K562 (cell line): ENCODE measurements around the gene INPPL1. TPM values are rescaled to one million over a fixed set of nuclear protein-coding genes. Genes with fewer than 3 reads are reported as not detected.

Source experiments
- ATAC-seq: fragments of 200-7000 bp; cut with Tn5 transposase; 3 replicates; pipeline ENCODE4 v1.9.1; 2020; ENCODE audit warnings: moderate library complexity
- BruUV-seq: library from RNA; stranded (reverse); fragments of 400-500 nt; replicated peaks from 2 replicates; lab custom pipeline; 2021; lab: Mats Ljungman, UMichigan
- CTCF ChIA-PET: fragments of 300-600 bp; formaldehyde crosslinking; extraction: SDS; loops from one replicate; lab custom pipeline; 2021; ENCODE audit warnings: low intra/inter-chr PET ratio; lab: Yijun Ruan, JAX
- POLR2A ChIA-PET: fragments of 300-600, 350-650 bp; sonication (Branson Sonifier 250); formaldehyde crosslinking; extraction: SDS; loops from one replicate; lab custom pipeline; 2021; ENCODE audit warnings: antibody characterized with exemption, inconsistent platforms; lab: Yijun Ruan, JAX
- DNase-seq, 4 experiments: peaks; one replicate each; pipeline versions ENCODE4 v3.0.0 to v3.0.0-alpha.2; 2011 to 2018; ENCODE audit warnings: low spot score in 3 of 4, mixed read lengths in 3 of 4; ENCODE audit errors: extremely low read depth in 1 of 4
- FAIRE-seq: peaks from 2 replicates; lab custom pipeline; 2011; peaks lifted over from hg19 to GRCh38; lab: Jason Lieb, UNC
- H2AFZ ChIP-seq: 2 replicates; pipeline ENCODE4 v1.6.0; 2011; ENCODE audit warnings: low read depth, low read length, control low read depth, inconsistent platforms
- H3K27ac ChIP-seq: fragments of 200-600 bp; 3 replicates; pipeline ENCODE4 v1.8.0; 2011; ENCODE audit warnings: low read depth, mild to moderate bottlenecking, control low read depth, inconsistent platforms, low read length, moderate library complexity, mixed read lengths; ENCODE audit errors: extremely low read depth
- H3K27me3 ChIP-seq, 2 experiments: fragments of 300-600 bp in 1 of 2; 2 replicates in 1 of 2; 3 replicates in 1 of 2; pipeline versions ENCODE4 v1.6.0 to v1.8.0; 2011; ENCODE audit warnings: inconsistent platforms in 2 of 2, low read length in 2 of 2, mild to moderate bottlenecking in 1 of 2, mixed read lengths in 1 of 2, moderate library complexity in 1 of 2; ENCODE audit not compliant: control insufficient read depth in 2 of 2, insufficient read depth in 2 of 2
- H3K36me3 ChIP-seq: fragments of 300-600 bp; 3 replicates; pipeline ENCODE4 v1.8.0; 2011; ENCODE audit warnings: mild to moderate bottlenecking, low read length, inconsistent platforms; ENCODE audit not compliant: control insufficient read depth, insufficient read depth
- H3K4me1 ChIP-seq, 2 experiments: fragments of 200-600 bp in 1 of 2; replicated peaks in 1 of 2; 2 replicates in 1 of 2; 3 replicates in 1 of 2; pipeline versions ENCODE4 v1.5.1 to v1.8.0; 2011; ENCODE audit warnings: inconsistent platforms in 2 of 2, low read length in 2 of 2, mild to moderate bottlenecking in 1 of 2, mixed read lengths in 1 of 2, moderate library complexity in 1 of 2; ENCODE audit not compliant: control insufficient read depth in 2 of 2, insufficient read depth in 2 of 2
- H3K4me2 ChIP-seq: 2 replicates; pipeline ENCODE4 v1.6.1; 2011; ENCODE audit warnings: low read length, control low read depth, inconsistent platforms, mixed read lengths; ENCODE audit not compliant: insufficient read depth
- H3K4me3 ChIP-seq: fragments of 200-600 bp; sonication (generic), shearing (Covaris generic); 2 replicates; pipeline ENCODE4 v1.5.1; 2016; ENCODE audit warnings: control low read depth, inconsistent platforms
- H3K79me2 ChIP-seq: fragments of 200-600 bp; 3 replicates; pipeline ENCODE4 v1.8.0; 2011; ENCODE audit warnings: low read length, inconsistent platforms; ENCODE audit not compliant: control insufficient read depth, insufficient read depth
- H3K9ac ChIP-seq, 2 experiments: 2 replicates each; pipeline versions ENCODE4 v1.6.0 to v1.6.1; 2011; ENCODE audit warnings: low read depth in 2 of 2, low read length in 2 of 2, control low read depth in 1 of 2, inconsistent platforms in 1 of 2, mild to moderate bottlenecking in 1 of 2, mixed read lengths in 1 of 2; ENCODE audit not compliant: insufficient read depth in 1 of 2
- H3K9me1 ChIP-seq: one replicate; pipeline ENCODE4 v1.6.0; 2011; ENCODE audit warnings: inconsistent platforms, mild to moderate bottlenecking, low read length, moderate library complexity; ENCODE audit not compliant: control insufficient read depth, insufficient read depth
- H3K9me3 ChIP-seq: replicated peaks from 2 replicates; pipeline ENCODE4 v1.5.1; 2011; ENCODE audit warnings: low read depth, low read length, inconsistent platforms; ENCODE audit not compliant: control insufficient read depth, insufficient read depth
- H4K20me1 ChIP-seq: replicated peaks from 2 replicates; pipeline ENCODE4 v1.6.1; 2011; ENCODE audit warnings: low read length, inconsistent platforms, mixed read lengths; ENCODE audit not compliant: control insufficient read depth, insufficient read depth
- NR1H2 ChIP-seq: sonication (generic); formaldehyde crosslinking; IDR thresholded peaks from 2 replicates; pipeline ENCODE4 v1.4.0; 2020; ENCODE audit warnings: mild to moderate bottlenecking, missing genetic modification reagents
- POLR2G ChIP-seq: fragments of 200-400 bp; formaldehyde crosslinking; IDR thresholded peaks from 2 replicates; pipeline ENCODE4 v1.6.1; 2017; ENCODE audit warnings: low read depth, mild to moderate bottlenecking, antibody characterized with exemption, low read length, moderate library complexity
- ZNF184 ChIP-seq: sonication (generic); formaldehyde crosslinking; IDR thresholded peaks from 2 replicates; pipeline ENCODE4 v1.5.0; 2020; ENCODE audit warnings: missing genetic modification reagents
- WGBS: fragments of 100-300 bp; shearing (Covaris generic); methylation state at CpG from one replicate; pipeline ENCODE4 v1.1.6; 2016; ENCODE audit warnings: low coverage, mixed read lengths; ENCODE audit not compliant: insufficient coverage; ENCODE audit errors: missing lambda C conversion rate; 5-methylcytosine and 5-hydroxymethylcytosine counted together
- in situ Hi-C: fragments of 300-500 bp; cut with MboI; formaldehyde crosslinking; loops from 4 replicates; pipeline ENCODE4 v1.15.0; 2018; ENCODE audit warnings: inconsistent platforms, mixed read lengths
- intact Hi-C: fragments of 100-400 bp; cut with micrococcal nuclease; formaldehyde crosslinking; loops from 2 replicates; pipeline ENCODE4 v1.14.2; 2022
- polyA plus RNA-seq, 8 experiments: library from polyadenylated mRNA; depleted of rRNA in 4 of 8; stranded (reverse) in 5 of 8; unstranded in 3 of 8; fragments of >200 nt; fragmentation: Nextera tagmentation in 2 of 8; fragmentation: Illumina TruSeq in 1 of 8; extraction: Ambion mirVana in 2 of 8; extraction: Trizol in 1 of 8; gene quantifications; 2 replicates each; pipeline versions ENCODE4 v1.2.1 to v1.2.3, GENCODE V29; 2011 to 2014; ENCODE audit warnings: inconsistent platforms in 1 of 8, missing spikeins in 1 of 8
- total RNA-seq, 7 experiments: library from RNA; depleted of rRNA in 6 of 7; stranded (reverse); fragments of >200 nt in 6 of 7; fragmentation: Illumina TruSeq in 2 of 7; extraction: Trizol in 2 of 7; gene quantifications; 2 replicates each; pipeline versions ENCODE4 v1.2.1 to v1.2.3, GENCODE V29; 2011 to 2021; ENCODE audit warnings: low replicate concordance in 1 of 7
- TF ChIP-seq, protein P1 (sequence below): sonication (generic); formaldehyde crosslinking; IDR thresholded peaks from 2 replicates; pipeline ENCODE4 v1.8.1; 2023; ENCODE audit warnings: mild to moderate bottlenecking, missing genetic modification reagents

The INPPL1 gene
- total and polyA plus RNA-seq, 9 of the 15 experiments (the other 6 are each of a cell fraction or from before 2014, with no cell fraction given) = 0.55 to 137 (median 61.6) TPM

GRCh38 chr11:72240461-72241290 is 16.1 kb downstream of the INPPL1 start:
- no TSS peak for BruUV-seq
- ATAC-seq (no peak), FAIRE-seq (no peak), DNase-seq (no peak)
- no peaks in the 10 kb centered on the region for H3K9me1 ChIP-seq
- TF ChIP-seq POLR2G (peak; percentile 52), NR1H2 (CRISPR knock-in tag) (no peak), ZNF184 (CRISPR knock-in tag) (no peak)
- TF ChIP-seq, protein P1, sequence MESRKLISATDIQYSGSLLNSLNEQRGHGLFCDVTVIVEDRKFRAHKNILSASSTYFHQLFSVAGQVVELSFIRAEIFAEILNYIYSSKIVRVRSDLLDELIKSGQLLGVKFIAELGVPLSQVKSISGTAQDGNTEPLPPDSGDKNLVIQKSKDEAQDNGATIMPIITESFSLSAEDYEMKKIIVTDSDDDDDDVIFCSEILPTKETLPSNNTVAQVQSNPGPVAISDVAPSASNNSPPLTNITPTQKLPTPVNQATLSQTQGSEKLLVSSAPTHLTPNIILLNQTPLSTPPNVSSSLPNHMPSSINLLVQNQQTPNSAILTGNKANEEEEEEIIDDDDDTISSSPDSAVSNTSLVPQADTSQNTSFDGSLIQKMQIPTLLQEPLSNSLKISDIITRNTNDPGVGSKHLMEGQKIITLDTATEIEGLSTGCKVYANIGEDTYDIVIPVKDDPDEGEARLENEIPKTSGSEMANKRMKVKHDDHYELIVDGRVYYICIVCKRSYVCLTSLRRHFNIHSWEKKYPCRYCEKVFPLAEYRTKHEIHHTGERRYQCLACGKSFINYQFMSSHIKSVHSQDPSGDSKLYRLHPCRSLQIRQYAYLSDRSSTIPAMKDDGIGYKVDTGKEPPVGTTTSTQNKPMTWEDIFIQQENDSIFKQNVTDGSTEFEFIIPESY (CRISPR knock-in tag) = 0 out of 2 replicates have a peak, but pooled peaks have one; percentile 39
- no peak overlapping the region for H3K4me3 ChIP-seq
- intact Hi-C loops (no loop called here), in situ Hi-C loops (no loop called here)
- H2AFZ ChIP-seq = no peak overlapping the region
- CTCF ChIA-PET = interaction anchor here (0.5 kb wide), 1 partner anchor 33 kb away, joined by 4 read pairs; no protein-coding TSS in a partner anchor
- no peaks in the 10 kb centered on the region for H4K20me1 ChIP-seq
- H3K36me3 ChIP-seq = peaks cover 30% of the 10 kb centered on the region
- no peak overlapping the region for H3K9ac ChIP-seq
- WGBS = 70% methylated on average over 35 of the region's 44 CpGs
- H3K9me3 ChIP-seq = no peaks in the 10 kb centered on the region
- peaks cover 0 to 37% of the 10 kb centered on the region in 2 experiments; a peak in 2 of 5 replicates for H3K4me1 ChIP-seq
- peaks cover 15% of the 10 kb centered on the region in 2 experiments for H3K27me3 ChIP-seq
- H3K27ac ChIP-seq = no peak overlapping the region
- H3K79me2 ChIP-seq = no peaks in the 10 kb centered on the region
- POLR2A ChIA-PET = interaction anchor here (0.5 to 1.3 kb wide), 3 partner anchors 11 to 174 kb away, joined by 3 to 5 read pairs (median 4); no protein-coding TSS in a partner anchor
- H3K4me2 ChIP-seq = no peak overlapping the region
